GM18517 (cell line): ENCODE data around the gene ZNF469.

Source experiments
- ATAC-seq: cut with Tn5 transposase; IDR thresholded peaks from one replicate; pipeline ENCODE4 v1.9.1; 2021; ENCODE audit warnings: mild to moderate bottlenecking, moderate library complexity; ENCODE audit not compliant: unreplicated experiment

Gene ZNF469

GRCh38 chr16:88423448-88423850 is 40.7 kb downstream of the ZNF469 start:
- ATAC-seq, result no peak

- ATAC-seq, result no peak
These were observed 42.0 kb downstream of the ZNF469 start for GRCh38 chr16:88424587-88425235.

- ATAC-seq, result no peak
These were observed 43.3 kb downstream of the ZNF469 start for GRCh38 chr16:88426018-88426417.

- no peak for ATAC-seq
These were observed 44.6 kb downstream of the ZNF469 start for GRCh38 chr16:88427376-88427775.

- no peak for ATAC-seq
These were observed 45.4 kb downstream of the ZNF469 start for GRCh38 chr16:88428156-88428555.

GRCh38 chr16:88428616-88429386 is 46.0 kb downstream of the ZNF469 start:
- no peak for ATAC-seq

GRCh38 chr16:88429387-88430184 is 46.8 kb downstream of the ZNF469 start:
- no peak for ATAC-seq

- no peak for ATAC-seq
These were observed 47.4 kb downstream of the ZNF469 start for GRCh38 chr16:88430185-88430523.

- no peak for ATAC-seq
These were observed 48.0 kb downstream of the ZNF469 start for GRCh38 chr16:88430524-88431446.

- no peak for ATAC-seq
These were observed 48.9 kb downstream of the ZNF469 start for GRCh38 chr16:88431651-88432050.

- no peak for ATAC-seq
These were observed 49.4 kb downstream of the ZNF469 start for GRCh38 chr16:88432174-88432573.
